ENCODE results near the gene GIGYF2. TPM values are rescaled to one million over a fixed set of nuclear protein-coding genes. Genes with fewer than 3 reads are reported as not detected.

The GIGYF2 gene
- total RNA-seq, 1 experiment from 2014 or later = 60.6 TPM

- ChIA-PET CTCF (no interaction called here), POLR2A (no interaction called here), RAD21 (ENCODE audit: low non-redundant PET in 1 of 2, low total read pairs in 2 of 2, uncharacterized antibody in 2 of 2, unreplicated experiment in 2 of 2) (no interaction called here)
- H3K9ac ChIP-seq (ENCODE audit: low read length) = no peak overlapping the region
- H3K9me3 ChIP-seq (ENCODE audit: control insufficient read depth in 1 of 2, insufficient read depth in 1 of 2, low read depth in 1 of 2, low read length in 2 of 2) = no peaks in the 10 kb centered on the region
- intact Hi-C loops (cut with micrococcal nuclease) = no loop called here
- H3K9me2 ChIP-seq (ENCODE audit: insufficient read depth) = no peaks in the 10 kb centered on the region
- no peaks in the 10 kb centered on the region for H3K4me1 ChIP-seq (ENCODE audit: control insufficient read depth in 1 of 2, insufficient read depth in 2 of 2, low read length in 2 of 2)
- H3K4me2 ChIP-seq (ENCODE audit: low read length) = no peak overlapping the region
- DNase-seq (ENCODE audit: low read depth, low spot score) = no peak
- H3K79me2 ChIP-seq (ENCODE audit: insufficient read depth, low read length) = no peaks in the 10 kb centered on the region
- no peak overlapping the region for H3K27ac ChIP-seq (ENCODE audit: low read depth, low read length)
- no peaks in the 10 kb centered on the region for H3K36me3 ChIP-seq (ENCODE audit: control insufficient read depth in 1 of 2, insufficient read depth in 2 of 2, low read length in 2 of 2)
- no peaks in the 10 kb centered on the region for H3K27me3 ChIP-seq (ENCODE audit: insufficient read depth, low read length)
- H2AFZ ChIP-seq (ENCODE audit: low read depth, low read length, poor library complexity, severe bottlenecking) = no peak overlapping the region
- no TSS peak for BruUV-seq (replicated peaks)
- ATAC-seq = no peak
- H3K4me3 ChIP-seq (replicated peaks in 1 of 2; ENCODE audit: low read depth in 1 of 2, low read length in 2 of 2) = no peak overlapping the region
- no peaks in the 10 kb centered on the region for H4K20me1 ChIP-seq (ENCODE audit: insufficient read depth)
- TF ChIP-seq, protein P1, sequence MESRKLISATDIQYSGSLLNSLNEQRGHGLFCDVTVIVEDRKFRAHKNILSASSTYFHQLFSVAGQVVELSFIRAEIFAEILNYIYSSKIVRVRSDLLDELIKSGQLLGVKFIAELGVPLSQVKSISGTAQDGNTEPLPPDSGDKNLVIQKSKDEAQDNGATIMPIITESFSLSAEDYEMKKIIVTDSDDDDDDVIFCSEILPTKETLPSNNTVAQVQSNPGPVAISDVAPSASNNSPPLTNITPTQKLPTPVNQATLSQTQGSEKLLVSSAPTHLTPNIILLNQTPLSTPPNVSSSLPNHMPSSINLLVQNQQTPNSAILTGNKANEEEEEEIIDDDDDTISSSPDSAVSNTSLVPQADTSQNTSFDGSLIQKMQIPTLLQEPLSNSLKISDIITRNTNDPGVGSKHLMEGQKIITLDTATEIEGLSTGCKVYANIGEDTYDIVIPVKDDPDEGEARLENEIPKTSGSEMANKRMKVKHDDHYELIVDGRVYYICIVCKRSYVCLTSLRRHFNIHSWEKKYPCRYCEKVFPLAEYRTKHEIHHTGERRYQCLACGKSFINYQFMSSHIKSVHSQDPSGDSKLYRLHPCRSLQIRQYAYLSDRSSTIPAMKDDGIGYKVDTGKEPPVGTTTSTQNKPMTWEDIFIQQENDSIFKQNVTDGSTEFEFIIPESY (IDR thresholded peaks at IDR 0.05; ENCODE audit: extremely low read depth, insufficient replicate concordance, low read length) = no peak
- TF ChIP-seq ZFX (IDR thresholded peaks at IDR 0.05) (no peak), CBX3 (IDR thresholded peaks at IDR 0.05; ENCODE audit: low read depth) (no peak), SIN3A (IDR thresholded peaks at IDR 0.05; ENCODE audit: low read depth) (no peak), EZH2phosphoT487 (IDR thresholded peaks at IDR 0.05; ENCODE audit: borderline replicate concordance) (no peak), POLR2AphosphoS5 (IDR thresholded peaks at IDR 0.05; ENCODE audit: low read depth, low read length) (no peak), RAD21 (IDR thresholded peaks at IDR 0.05; ENCODE audit: low read depth) (no peak), JUND (IDR thresholded peaks at IDR 0.05) (no peak), ELF1 (IDR thresholded peaks at IDR 0.05; ENCODE audit: borderline replicate concordance, low read depth) (no peak), POLR2A (IDR thresholded peaks at IDR 0.05; ENCODE audit: borderline replicate concordance, extremely low read depth, insufficient read depth, insufficient read length) (no peak), SP1 (IDR thresholded peaks at IDR 0.05; ENCODE audit: low read depth) (no peak), ZNF274 (IDR thresholded peaks at IDR 0.05; ENCODE audit: low read depth, low read length) (no peak), TCF7L2 (IDR thresholded peaks at IDR 0.05; ENCODE audit: borderline replicate concordance, extremely low read depth, insufficient read depth, insufficient read length) (no peak), EGR1 (IDR thresholded peaks at IDR 0.05; ENCODE audit: low read depth) (no peak), CEBPB (IDR thresholded peaks at IDR 0.05; ENCODE audit: low read depth) (no peak), SRF (IDR thresholded peaks at IDR 0.05; ENCODE audit: low read depth) (no peak)
- TF ChIP-seq, protein P2, sequence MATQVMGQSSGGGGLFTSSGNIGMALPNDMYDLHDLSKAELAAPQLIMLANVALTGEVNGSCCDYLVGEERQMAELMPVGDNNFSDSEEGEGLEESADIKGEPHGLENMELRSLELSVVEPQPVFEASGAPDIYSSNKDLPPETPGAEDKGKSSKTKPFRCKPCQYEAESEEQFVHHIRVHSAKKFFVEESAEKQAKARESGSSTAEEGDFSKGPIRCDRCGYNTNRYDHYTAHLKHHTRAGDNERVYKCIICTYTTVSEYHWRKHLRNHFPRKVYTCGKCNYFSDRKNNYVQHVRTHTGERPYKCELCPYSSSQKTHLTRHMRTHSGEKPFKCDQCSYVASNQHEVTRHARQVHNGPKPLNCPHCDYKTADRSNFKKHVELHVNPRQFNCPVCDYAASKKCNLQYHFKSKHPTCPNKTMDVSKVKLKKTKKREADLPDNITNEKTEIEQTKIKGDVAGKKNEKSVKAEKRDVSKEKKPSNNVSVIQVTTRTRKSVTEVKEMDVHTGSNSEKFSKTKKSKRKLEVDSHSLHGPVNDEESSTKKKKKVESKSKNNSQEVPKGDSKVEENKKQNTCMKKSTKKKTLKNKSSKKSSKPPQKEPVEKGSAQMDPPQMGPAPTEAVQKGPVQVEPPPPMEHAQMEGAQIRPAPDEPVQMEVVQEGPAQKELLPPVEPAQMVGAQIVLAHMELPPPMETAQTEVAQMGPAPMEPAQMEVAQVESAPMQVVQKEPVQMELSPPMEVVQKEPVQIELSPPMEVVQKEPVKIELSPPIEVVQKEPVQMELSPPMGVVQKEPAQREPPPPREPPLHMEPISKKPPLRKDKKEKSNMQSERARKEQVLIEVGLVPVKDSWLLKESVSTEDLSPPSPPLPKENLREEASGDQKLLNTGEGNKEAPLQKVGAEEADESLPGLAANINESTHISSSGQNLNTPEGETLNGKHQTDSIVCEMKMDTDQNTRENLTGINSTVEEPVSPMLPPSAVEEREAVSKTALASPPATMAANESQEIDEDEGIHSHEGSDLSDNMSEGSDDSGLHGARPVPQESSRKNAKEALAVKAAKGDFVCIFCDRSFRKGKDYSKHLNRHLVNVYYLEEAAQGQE (IDR thresholded peaks at IDR 0.05; ENCODE audit: low read depth) = no peak
- TF ChIP-seq, protein P3, sequence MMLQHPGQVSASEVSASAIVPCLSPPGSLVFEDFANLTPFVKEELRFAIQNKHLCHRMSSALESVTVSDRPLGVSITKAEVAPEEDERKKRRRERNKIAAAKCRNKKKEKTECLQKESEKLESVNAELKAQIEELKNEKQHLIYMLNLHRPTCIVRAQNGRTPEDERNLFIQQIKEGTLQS (IDR thresholded peaks at IDR 0.05) = no peak
- TF ChIP-seq, protein P4, sequence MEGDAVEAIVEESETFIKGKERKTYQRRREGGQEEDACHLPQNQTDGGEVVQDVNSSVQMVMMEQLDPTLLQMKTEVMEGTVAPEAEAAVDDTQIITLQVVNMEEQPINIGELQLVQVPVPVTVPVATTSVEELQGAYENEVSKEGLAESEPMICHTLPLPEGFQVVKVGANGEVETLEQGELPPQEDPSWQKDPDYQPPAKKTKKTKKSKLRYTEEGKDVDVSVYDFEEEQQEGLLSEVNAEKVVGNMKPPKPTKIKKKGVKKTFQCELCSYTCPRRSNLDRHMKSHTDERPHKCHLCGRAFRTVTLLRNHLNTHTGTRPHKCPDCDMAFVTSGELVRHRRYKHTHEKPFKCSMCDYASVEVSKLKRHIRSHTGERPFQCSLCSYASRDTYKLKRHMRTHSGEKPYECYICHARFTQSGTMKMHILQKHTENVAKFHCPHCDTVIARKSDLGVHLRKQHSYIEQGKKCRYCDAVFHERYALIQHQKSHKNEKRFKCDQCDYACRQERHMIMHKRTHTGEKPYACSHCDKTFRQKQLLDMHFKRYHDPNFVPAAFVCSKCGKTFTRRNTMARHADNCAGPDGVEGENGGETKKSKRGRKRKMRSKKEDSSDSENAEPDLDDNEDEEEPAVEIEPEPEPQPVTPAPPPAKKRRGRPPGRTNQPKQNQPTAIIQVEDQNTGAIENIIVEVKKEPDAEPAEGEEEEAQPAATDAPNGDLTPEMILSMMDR (IDR thresholded peaks at IDR 0.05 in 2 of 3, conservative IDR thresholded peaks at IDR 0.05 in 1 of 3; ENCODE audit: borderline replicate concordance in 1 of 3, insufficient read depth in 1 of 3, low read depth in 2 of 3, low read length in 2 of 3) = no peak
These were observed 15.6 kb upstream of the GIGYF2 start for GRCh38 chr2:232681527-232681926.

Data from HCT116 (cell line).